GM12878 (cell line): ENCODE results near the gene ADIPOQ. TPM values are rescaled to one million over a fixed set of nuclear protein-coding genes. Genes with fewer than 3 reads are reported as not detected.
"Not testable (repeated sequence)": the region's sequence is repeated elsewhere in the genome, so short reads cannot be mapped to it uniquely, and the experiment has no call there.

Experiments used
- ATAC-seq: fragments of 200-7000 bp; cut with Tn5 transposase; 3 replicates; pipeline ENCODE4 v1.9.1; 2020; ENCODE audit warnings: mild to moderate bottlenecking, moderate library complexity
- BruUV-seq: library from RNA; stranded (reverse); fragments of 400-500 nt; replicated peaks from 2 replicates; lab custom pipeline; 2021; lab: Mats Ljungman, UMichigan
- CTCF ChIA-PET: fragments of 300-600 bp; sonication (Branson Sonifier 250); formaldehyde crosslinking; extraction: SDS; loops from one replicate; lab custom pipeline; 2021; ENCODE audit warnings: inconsistent platforms; lab: Yijun Ruan, JAX
- POLR2A ChIA-PET: fragments of 350-600 bp; formaldehyde crosslinking; extraction: SDS; loops from one replicate; lab custom pipeline; 2021; ENCODE audit warnings: inconsistent platforms; lab: Charles Lee
- RAD21 ChIA-PET: fragments of 300-600 bp; sonication (Branson Sonifier 250); formaldehyde crosslinking; loops from one replicate; lab custom pipeline; 2023; ENCODE audit warnings: antibody characterized with exemption; ENCODE audit not compliant: unreplicated experiment; lab: Charles Lee
- SMC1A ChIA-PET: fragments of 300-600 bp; sonication (Branson Sonifier 250); formaldehyde crosslinking; loops from one replicate; lab custom pipeline; 2023; ENCODE audit not compliant: unreplicated experiment, uncharacterized antibody; lab: Charles Lee
- DNase-seq: peaks from one replicate; pipeline ENCODE4 v3.0.0-alpha.2; 2011; ENCODE audit warnings: low read depth, low spot score
- FAIRE-seq: peaks from 3 replicates; lab custom pipeline; 2011; peaks lifted over from hg19 to GRCh38; lab: Jason Lieb, UNC
- H2AFZ ChIP-seq: 2 replicates; pipeline ENCODE4 v1.6.0; 2011; ENCODE audit warnings: low read depth, low read length, control low read depth; ENCODE audit not compliant: control insufficient read depth
- H3K27ac ChIP-seq: 2 replicates; pipeline ENCODE4 v1.5.1; 2011; ENCODE audit warnings: control low read depth; ENCODE audit not compliant: control insufficient read depth, insufficient read depth
- H3K27me3 ChIP-seq, 2 experiments: replicated peaks in 1 of 2; 2 replicates each; pipeline versions ENCODE4 v1.6.0 to v1.6.1; 2011; ENCODE audit warnings: low read length in 1 of 2; ENCODE audit not compliant: control insufficient read depth in 2 of 2, insufficient read depth in 2 of 2
- H3K36me3 ChIP-seq, 2 experiments: 2 replicates each; pipeline ENCODE4 v1.5.1; 2011; ENCODE audit warnings: low read length in 1 of 2; ENCODE audit not compliant: control insufficient read depth in 2 of 2, insufficient read depth in 2 of 2
- H3K4me1 ChIP-seq: 2 replicates; pipeline ENCODE4 v1.6.1; 2011; ENCODE audit warnings: mild to moderate bottlenecking, low read length, moderate library complexity, mixed read lengths; ENCODE audit not compliant: control insufficient read depth, insufficient read depth
- H3K4me2 ChIP-seq: 2 replicates; pipeline ENCODE4 v1.6.0; 2011; ENCODE audit warnings: control low read depth; ENCODE audit not compliant: control insufficient read depth, insufficient read depth
- H3K4me3 ChIP-seq: fragments of 200-600 bp; sonication (generic); 2 replicates; pipeline ENCODE4 v1.5.1; 2016
- H3K79me2 ChIP-seq: 2 replicates; pipeline ENCODE4 v1.6.0; 2011; ENCODE audit warnings: low read length; ENCODE audit not compliant: control insufficient read depth, insufficient read depth
- H3K9ac ChIP-seq: 2 replicates; pipeline ENCODE4 v1.8.0; 2011; ENCODE audit warnings: low read length, control low read depth, mixed read lengths; ENCODE audit not compliant: control insufficient read depth, insufficient read depth
- H3K9me3 ChIP-seq: replicated peaks from 3 replicates; pipeline ENCODE4 v1.5.1; 2011; ENCODE audit warnings: mild to moderate bottlenecking, low read length; ENCODE audit not compliant: control insufficient read depth, insufficient read depth
- H4K20me1 ChIP-seq: 2 replicates; pipeline ENCODE4 v1.6.0; 2011; ENCODE audit not compliant: control insufficient read depth, insufficient read depth
- EP300 ChIP-seq, 2 experiments: fragments of 150-350 bp in 1 of 2; IDR thresholded peaks; 2 replicates each; pipeline ENCODE4 v1.6.1; 2011 to 2012; ENCODE audit warnings: low read depth in 2 of 2, low read length in 2 of 2, borderline replicate concordance in 1 of 2, improper control_type of control experiment in 1 of 2, inconsistent platforms in 1 of 2; ENCODE audit not compliant: control insufficient read depth in 1 of 2
- SIX5 ChIP-seq: IDR thresholded peaks from 2 replicates; pipeline ENCODE4 v1.6.1; 2011; ENCODE audit warnings: mild to moderate bottlenecking, low read depth, low read length, moderate library complexity; ENCODE audit not compliant: severe bottlenecking
- SMARCA5 ChIP-seq: fragments of 450-650 bp; IDR thresholded peaks from 2 replicates; pipeline ENCODE4 v1.6.1; 2017; ENCODE audit warnings: mild to moderate bottlenecking
- SPI1 ChIP-seq: IDR thresholded peaks from 2 replicates; pipeline ENCODE4 v1.6.1; 2011; ENCODE audit warnings: low read depth, mild to moderate bottlenecking, low read length, moderate library complexity, borderline replicate concordance; ENCODE audit not compliant: insufficient read depth
- STAT3 ChIP-seq: IDR thresholded peaks from 2 replicates; pipeline ENCODE4 v1.6.1; 2011; ENCODE audit warnings: low read depth, low read length, improper control_type of control experiment
- YBX1 ChIP-seq: fragments of 450-650 bp; IDR thresholded peaks from 2 replicates; pipeline ENCODE4 v1.6.1; 2016; ENCODE audit warnings: antibody characterized with exemption
- WGBS: methylation state at CpG from one replicate; pipeline ENCODE4 v1.1.6; 2016; ENCODE audit warnings: low lambda C conversion rate; ENCODE audit not compliant: insufficient replicate concordance, insufficient coverage; ENCODE audit errors: missing lambda C conversion rate; 5-methylcytosine and 5-hydroxymethylcytosine counted together
- in situ Hi-C: fragments of 300-500 bp; cut with MboI; formaldehyde crosslinking; loops from 9 replicates; pipeline ENCODE4 v1.14.3; 2018; ENCODE audit warnings: mixed read lengths
- intact Hi-C: fragments of 100-400 bp; cut with micrococcal nuclease; formaldehyde crosslinking; loops from one replicate; pipeline ENCODE4 v1.14.2; 2022; ENCODE audit not compliant: unreplicated experiment
- polyA plus RNA-seq, 11 experiments: library from polyadenylated mRNA; depleted of rRNA in 4 of 11; unstranded in 6 of 11; stranded (reverse) in 5 of 11; fragments of >200 nt; fragmentation: Nextera tagmentation in 4 of 11; fragmentation: Illumina TruSeq in 1 of 11; extraction: Ambion mirVana in 4 of 11; extraction: Trizol in 1 of 11; gene quantifications; 1 replicate in 1 of 11; 2 replicates in 10 of 11; pipeline versions ENCODE4 v1.2.1 to v1.2.3, GENCODE V29; 2011 to 2016; ENCODE audit warnings: inconsistent platforms in 2 of 11, missing spikeins in 2 of 11, low read depth in 1 of 11
- total RNA-seq, 4 experiments: library from RNA; depleted of rRNA in 3 of 4; stranded (reverse); fragments of >200 nt in 3 of 4; fragmentation: Illumina TruSeq in 1 of 4; extraction: Trizol in 1 of 4; gene quantifications; 2 replicates each; pipeline versions ENCODE4 v1.2.1 to v1.2.3, GENCODE V29; 2013 to 2021
- TF ChIP-seq, protein P1 (sequence below): fragments of 450-650 bp; conservative IDR thresholded peaks from 2 replicates; pipeline ENCODE4 v1.6.1; 2017; ENCODE audit warnings: mild to moderate bottlenecking, moderate library complexity

ADIPOQ gene
- total and polyA plus RNA-seq, 10 of the 15 experiments (the other 5 are each of a cell fraction or from before 2014, with no cell fraction given) = not detected

DNA sequence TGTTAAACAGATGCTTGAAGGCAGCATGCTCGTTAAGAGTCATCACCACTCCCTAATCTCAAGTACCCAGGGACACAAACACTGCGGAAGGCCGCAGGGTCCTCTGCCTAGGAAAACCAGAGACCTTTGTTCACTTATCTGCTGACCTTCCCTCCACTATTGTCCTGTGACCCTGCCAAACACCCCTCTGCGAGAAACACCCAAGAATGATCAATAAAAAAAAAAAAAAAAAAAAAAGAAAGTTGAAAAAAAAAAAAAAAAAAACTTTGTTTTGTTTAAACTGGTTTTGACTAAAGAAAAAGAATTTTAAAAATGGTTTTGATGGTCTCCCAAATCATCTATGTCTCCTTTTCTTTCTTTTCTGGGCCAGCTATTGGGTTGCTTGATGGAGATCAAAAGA, 32.3 kb downstream of the ADIPOQ start:
- in situ Hi-C loops, H4K20me1 ChIP-seq, intact Hi-C loops, SMC1A ChIA-PET, CTCF ChIA-PET, DNase-seq, BruUV-seq, H3K4me3 ChIP-seq, H3K27ac ChIP-seq, H3K79me2 ChIP-seq, H3K9me3 ChIP-seq, RAD21 ChIA-PET, ATAC-seq, POLR2A ChIA-PET, H2AFZ ChIP-seq, H3K4me2 ChIP-seq, FAIRE-seq, H3K4me1 ChIP-seq, H3K36me3 ChIP-seq, H3K9ac ChIP-seq, H3K27me3 ChIP-seq: not testable (repeated sequence)
- WGBS = 0% methylated on average over 1 of the region's 4 CpGs

DNA sequence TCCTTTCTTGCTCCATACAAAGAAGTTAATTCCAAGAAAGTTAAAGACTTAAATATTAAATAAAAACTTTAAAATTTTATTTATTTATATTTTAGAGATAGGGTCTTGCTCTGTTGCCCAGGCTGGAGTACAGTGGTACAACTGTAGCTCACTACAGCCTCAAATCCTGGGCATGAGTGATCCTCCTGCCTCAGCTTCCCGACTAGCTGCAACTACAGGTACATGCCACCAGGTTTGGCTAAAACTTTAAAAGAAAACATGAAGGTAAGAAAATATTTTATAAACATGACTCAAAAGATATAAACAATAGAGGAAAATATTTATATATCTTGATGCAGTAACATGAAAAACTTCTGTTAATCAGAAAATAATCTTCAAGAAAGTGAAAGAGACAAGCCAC, 33.2 kb downstream of the ADIPOQ start:
- Histone ChIP-seq H3K36me3 (no peaks in the 10 kb centered on the region), H3K9ac (no peak overlapping the region), H3K27me3 (no peaks in the 10 kb centered on the region), H2AFZ (no peak overlapping the region), H3K4me3 (no peak overlapping the region), H3K27ac (no peak overlapping the region), H3K4me2 (no peak overlapping the region), H4K20me1 (no peaks in the 10 kb centered on the region), H3K79me2 (no peaks in the 10 kb centered on the region), H3K9me3 (no peaks in the 10 kb centered on the region), H3K4me1 (no peaks in the 10 kb centered on the region)
- CTCF ChIA-PET = no interaction called here
- 0% methylated on average over 1 of the region's 1 CpG for WGBS
- TF ChIP-seq SPI1 = no peak
- no peak for TF ChIP-seq EP300 (IDR thresholded peaks at IDR 0.05; ENCODE audit: borderline replicate concordance in 1 of 2, control insufficient read depth in 1 of 2, low read depth in 2 of 2, low read length in 2 of 2)
- TF ChIP-seq SIX5 = no peak
- no peak for TF ChIP-seq YBX1
- TF ChIP-seq SMARCA5 = no peak
- TF ChIP-seq, protein P1, sequence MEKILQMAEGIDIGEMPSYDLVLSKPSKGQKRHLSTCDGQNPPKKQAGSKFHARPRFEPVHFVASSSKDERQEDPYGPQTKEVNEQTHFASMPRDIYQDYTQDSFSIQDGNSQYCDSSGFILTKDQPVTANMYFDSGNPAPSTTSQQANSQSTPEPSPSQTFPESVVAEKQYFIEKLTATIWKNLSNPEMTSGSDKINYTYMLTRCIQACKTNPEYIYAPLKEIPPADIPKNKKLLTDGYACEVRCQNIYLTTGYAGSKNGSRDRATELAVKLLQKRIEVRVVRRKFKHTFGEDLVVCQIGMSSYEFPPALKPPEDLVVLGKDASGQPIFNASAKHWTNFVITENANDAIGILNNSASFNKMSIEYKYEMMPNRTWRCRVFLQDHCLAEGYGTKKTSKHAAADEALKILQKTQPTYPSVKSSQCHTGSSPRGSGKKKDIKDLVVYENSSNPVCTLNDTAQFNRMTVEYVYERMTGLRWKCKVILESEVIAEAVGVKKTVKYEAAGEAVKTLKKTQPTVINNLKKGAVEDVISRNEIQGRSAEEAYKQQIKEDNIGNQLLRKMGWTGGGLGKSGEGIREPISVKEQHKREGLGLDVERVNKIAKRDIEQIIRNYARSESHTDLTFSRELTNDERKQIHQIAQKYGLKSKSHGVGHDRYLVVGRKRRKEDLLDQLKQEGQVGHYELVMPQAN = no peak
- TF ChIP-seq STAT3 = no peak
- SMC1A ChIA-PET = no interaction called here
- intact Hi-C loops = no loop called here
- in situ Hi-C loops = no loop called here
- RAD21 ChIA-PET = no interaction called here
- BruUV-seq = no TSS peak
- ATAC-seq (no peak), FAIRE-seq (no peak), DNase-seq (no peak)
- POLR2A ChIA-PET = no interaction called here
